ENCODE data around the gene CNTNAP2. TPM values are rescaled to one million over a fixed set of nuclear protein-coding genes. Genes with fewer than 3 reads are reported as not detected.

The CNTNAP2 gene
- total RNA-seq, 1 experiment from 2014 or later: 64.5 TPM

DNA sequence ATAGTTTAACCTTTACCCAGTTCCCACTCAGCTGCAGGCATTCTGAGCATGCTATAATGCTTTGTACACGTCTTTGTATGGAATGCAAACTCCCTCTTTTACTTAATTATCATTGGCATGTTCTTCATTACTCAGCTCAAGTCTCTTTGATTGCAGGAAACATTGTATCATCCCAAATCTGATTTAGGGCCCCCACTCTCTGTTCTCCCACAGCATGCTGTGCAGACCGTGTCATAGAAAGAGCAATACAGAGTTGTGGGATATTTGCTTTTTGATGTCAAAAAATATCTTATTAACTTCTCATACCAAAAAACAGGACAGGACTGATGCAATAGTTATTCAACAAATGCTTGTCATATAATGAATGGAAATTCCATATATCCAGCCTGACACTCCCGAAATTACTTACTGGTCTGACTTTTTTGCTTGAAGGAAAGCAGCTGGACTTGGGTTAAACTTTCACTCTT, 1392.5 kb downstream of the CNTNAP2 start:
- no peak overlapping the region for H2BK120ac ChIP-seq (ENCODE audit: low read depth, low read length, poor library complexity, severe bottlenecking)
- H3K23me2 ChIP-seq (ENCODE audit: insufficient read length, low read depth, low read length, poor library complexity, severe bottlenecking): no peaks in the 10 kb centered on the region
- WGBS (ENCODE audit: extremely low coverage, insufficient read length, low lambda C conversion rate): no CpG with 5 or more reads among the region's 3 CpGs
- no peak overlapping the region for H3T11ph ChIP-seq (ENCODE audit: low read length)
- no peak overlapping the region for H3K18ac ChIP-seq (ENCODE audit: insufficient read length, low read depth, low read length)
- no peak for DNase-seq
- no peak overlapping the region for H2BK20ac ChIP-seq (ENCODE audit: low read depth, low read length, poor library complexity, severe bottlenecking)
- TF ChIP-seq, protein P1, sequence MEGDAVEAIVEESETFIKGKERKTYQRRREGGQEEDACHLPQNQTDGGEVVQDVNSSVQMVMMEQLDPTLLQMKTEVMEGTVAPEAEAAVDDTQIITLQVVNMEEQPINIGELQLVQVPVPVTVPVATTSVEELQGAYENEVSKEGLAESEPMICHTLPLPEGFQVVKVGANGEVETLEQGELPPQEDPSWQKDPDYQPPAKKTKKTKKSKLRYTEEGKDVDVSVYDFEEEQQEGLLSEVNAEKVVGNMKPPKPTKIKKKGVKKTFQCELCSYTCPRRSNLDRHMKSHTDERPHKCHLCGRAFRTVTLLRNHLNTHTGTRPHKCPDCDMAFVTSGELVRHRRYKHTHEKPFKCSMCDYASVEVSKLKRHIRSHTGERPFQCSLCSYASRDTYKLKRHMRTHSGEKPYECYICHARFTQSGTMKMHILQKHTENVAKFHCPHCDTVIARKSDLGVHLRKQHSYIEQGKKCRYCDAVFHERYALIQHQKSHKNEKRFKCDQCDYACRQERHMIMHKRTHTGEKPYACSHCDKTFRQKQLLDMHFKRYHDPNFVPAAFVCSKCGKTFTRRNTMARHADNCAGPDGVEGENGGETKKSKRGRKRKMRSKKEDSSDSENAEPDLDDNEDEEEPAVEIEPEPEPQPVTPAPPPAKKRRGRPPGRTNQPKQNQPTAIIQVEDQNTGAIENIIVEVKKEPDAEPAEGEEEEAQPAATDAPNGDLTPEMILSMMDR (conservative IDR thresholded peaks at IDR 0.05): no peak
- H3K56ac ChIP-seq (ENCODE audit: insufficient read length, low read depth, low read length): no peak overlapping the region
- Mint-ChIP-seq H3K9me3 (peaks cover 0 to 2% of the 10 kb centered on the region in 2 experiments; a peak in 2 of 5 replicates), H3K27ac (no peak overlapping the region), H3K27me3 (ENCODE audit: low read depth) (no peaks in the 10 kb centered on the region), H3K4me3 (no peak overlapping the region), H3K36me3 (ENCODE audit: insufficient read depth in 1 of 3, low read depth in 3 of 3) (no peaks in the 10 kb centered on the region), H3K4me1 (no peaks in the 10 kb centered on the region)
- no peaks in the 10 kb centered on the region for H3K79me2 ChIP-seq (ENCODE audit: insufficient read depth, low read length)
- H2BK5ac ChIP-seq (ENCODE audit: insufficient read length, low read length): no peak overlapping the region
- H4K91ac ChIP-seq (ENCODE audit: insufficient read length, low read depth, low read length): no peak overlapping the region
- no peak overlapping the region for H3K9ac ChIP-seq (ENCODE audit: extremely low read depth, insufficient read length, low read length)
- H3K4me2 ChIP-seq (ENCODE audit: insufficient read depth, insufficient read length, low read length): no peak overlapping the region
- no peaks in the 10 kb centered on the region for H3K27me3 ChIP-seq (ENCODE audit: insufficient read depth, low read length)
- no peaks in the 10 kb centered on the region for H4K20me1 ChIP-seq (ENCODE audit: control insufficient read depth, insufficient read depth, insufficient read length)
- H3K14ac ChIP-seq (ENCODE audit: insufficient read depth, low read length): no peak overlapping the region
- no peaks in the 10 kb centered on the region for H3K4me1 ChIP-seq (ENCODE audit: insufficient read depth, low read length)
- no peak overlapping the region for H3K23ac ChIP-seq (ENCODE audit: insufficient read length, low read depth, low read length)
- H4K5ac ChIP-seq (ENCODE audit: insufficient read length, low read depth, low read length): no peak overlapping the region
- H4K8ac ChIP-seq (replicated peaks; ENCODE audit: insufficient read length, low read depth, low read length): no peak overlapping the region
- H2BK12ac ChIP-seq (ENCODE audit: insufficient read length, low read depth, low read length): no peak overlapping the region
- H2AK5ac ChIP-seq (ENCODE audit: insufficient read length, low read length): no peak overlapping the region
- no peaks in the 10 kb centered on the region for H3K9me3 ChIP-seq (ENCODE audit: control insufficient read depth, low read depth, low read length)
- no peak overlapping the region for H3K27ac ChIP-seq (ENCODE audit: insufficient read length, low read depth, low read length)
- H3K79me1 ChIP-seq (ENCODE audit: insufficient read depth, low read depth, low read length, poor library complexity, severe bottlenecking): no peaks in the 10 kb centered on the region
- no peak overlapping the region for H2BK15ac ChIP-seq (ENCODE audit: low read depth, low read length)
- H2AFZ ChIP-seq (ENCODE audit: low read length): no peak overlapping the region
- no peak overlapping the region for H3K4ac ChIP-seq (ENCODE audit: low read depth, low read length)
